ENCODE data around the gene TBX6. TPM values are rescaled to one million over a fixed set of nuclear protein-coding genes. Genes with fewer than 3 reads are reported as not detected.

The TBX6 gene
- total and polyA plus RNA-seq, 10 of the 15 experiments (the other 5 are each of a cell fraction or from before 2014, with no cell fraction given): 0.08 to 0.90 (median 0.31) TPM; not detected in 2

DNA sequence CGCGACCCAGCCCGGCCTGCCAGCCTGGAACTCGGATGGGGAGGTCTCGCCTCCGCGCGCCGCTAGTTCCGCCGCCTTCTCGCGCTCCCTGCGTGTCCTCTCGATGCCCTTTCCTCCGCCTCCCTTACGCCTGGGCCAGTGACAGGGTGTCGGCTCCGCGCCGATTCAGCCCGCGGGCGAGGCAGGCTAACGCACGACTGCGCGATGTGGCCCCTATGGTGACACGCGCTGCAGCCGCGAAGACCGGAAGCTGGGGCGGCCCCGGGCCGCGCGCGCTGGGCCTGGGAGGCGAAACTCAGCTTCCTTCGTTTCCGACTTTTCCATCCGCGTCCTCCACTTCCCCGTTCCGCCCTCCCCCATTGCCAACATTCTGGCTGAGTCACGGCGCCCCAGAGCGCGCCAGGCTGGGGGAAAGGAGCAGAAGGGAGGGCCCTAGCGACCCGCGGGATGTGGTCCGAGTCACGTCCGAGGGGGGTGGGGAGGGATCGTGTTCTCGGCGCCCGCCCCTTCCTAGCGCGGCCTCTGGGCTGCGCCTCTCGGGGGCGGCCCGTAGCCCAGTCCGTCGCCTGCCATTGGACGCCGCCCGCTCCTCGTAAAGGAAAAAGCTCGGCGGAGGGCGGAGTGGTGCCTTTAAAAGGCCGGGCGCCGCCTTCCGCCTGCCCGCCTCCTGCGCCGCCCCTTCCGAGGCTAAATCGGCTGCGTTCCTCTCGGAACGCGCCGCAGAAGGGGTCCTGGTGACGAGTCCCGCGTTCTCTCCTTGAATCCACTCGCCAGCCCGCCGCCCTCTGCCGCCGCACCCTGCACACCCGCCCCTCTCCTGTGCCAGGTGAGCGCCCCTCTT lies 26.4 kb downstream of the TBX6 start, which contains the start of gene ALDOA (continued):
- TF ChIP-seq EED (IDR thresholded peaks at IDR 0.05; ENCODE audit: low read depth): peak; percentile 90
- TF ChIP-seq, protein P1, sequence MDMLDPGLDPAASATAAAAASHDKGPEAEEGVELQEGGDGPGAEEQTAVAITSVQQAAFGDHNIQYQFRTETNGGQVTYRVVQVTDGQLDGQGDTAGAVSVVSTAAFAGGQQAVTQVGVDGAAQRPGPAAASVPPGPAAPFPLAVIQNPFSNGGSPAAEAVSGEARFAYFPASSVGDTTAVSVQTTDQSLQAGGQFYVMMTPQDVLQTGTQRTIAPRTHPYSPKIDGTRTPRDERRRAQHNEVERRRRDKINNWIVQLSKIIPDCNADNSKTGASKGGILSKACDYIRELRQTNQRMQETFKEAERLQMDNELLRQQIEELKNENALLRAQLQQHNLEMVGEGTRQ (IDR thresholded peaks at IDR 0.05; ENCODE audit: borderline replicate concordance, low read depth, low read length): no peak
- TF ChIP-seq FOS (IDR thresholded peaks at IDR 0.05; ENCODE audit: borderline replicate concordance, extremely low read depth, insufficient read length): no peak
- peak; percentile 30; the same call in 1 of the 2 replicates for TF ChIP-seq SPI1 (IDR thresholded peaks at IDR 0.05; ENCODE audit: borderline replicate concordance, insufficient read depth, low read depth, low read length)
- TF ChIP-seq TCF12 (IDR thresholded peaks at IDR 0.05; ENCODE audit: low read depth, low read length): no peak
- no peak; the same call in 1 of the 2 replicates for TF ChIP-seq SMAD5 (IDR thresholded peaks at IDR 0.05; ENCODE audit: low read depth)
- TF ChIP-seq KDM1A (IDR thresholded peaks at IDR 0.05; ENCODE audit: borderline replicate concordance): no peak
- TF ChIP-seq ZSCAN29 (IDR thresholded peaks at IDR 0.05): no peak
- TF ChIP-seq, protein P2, sequence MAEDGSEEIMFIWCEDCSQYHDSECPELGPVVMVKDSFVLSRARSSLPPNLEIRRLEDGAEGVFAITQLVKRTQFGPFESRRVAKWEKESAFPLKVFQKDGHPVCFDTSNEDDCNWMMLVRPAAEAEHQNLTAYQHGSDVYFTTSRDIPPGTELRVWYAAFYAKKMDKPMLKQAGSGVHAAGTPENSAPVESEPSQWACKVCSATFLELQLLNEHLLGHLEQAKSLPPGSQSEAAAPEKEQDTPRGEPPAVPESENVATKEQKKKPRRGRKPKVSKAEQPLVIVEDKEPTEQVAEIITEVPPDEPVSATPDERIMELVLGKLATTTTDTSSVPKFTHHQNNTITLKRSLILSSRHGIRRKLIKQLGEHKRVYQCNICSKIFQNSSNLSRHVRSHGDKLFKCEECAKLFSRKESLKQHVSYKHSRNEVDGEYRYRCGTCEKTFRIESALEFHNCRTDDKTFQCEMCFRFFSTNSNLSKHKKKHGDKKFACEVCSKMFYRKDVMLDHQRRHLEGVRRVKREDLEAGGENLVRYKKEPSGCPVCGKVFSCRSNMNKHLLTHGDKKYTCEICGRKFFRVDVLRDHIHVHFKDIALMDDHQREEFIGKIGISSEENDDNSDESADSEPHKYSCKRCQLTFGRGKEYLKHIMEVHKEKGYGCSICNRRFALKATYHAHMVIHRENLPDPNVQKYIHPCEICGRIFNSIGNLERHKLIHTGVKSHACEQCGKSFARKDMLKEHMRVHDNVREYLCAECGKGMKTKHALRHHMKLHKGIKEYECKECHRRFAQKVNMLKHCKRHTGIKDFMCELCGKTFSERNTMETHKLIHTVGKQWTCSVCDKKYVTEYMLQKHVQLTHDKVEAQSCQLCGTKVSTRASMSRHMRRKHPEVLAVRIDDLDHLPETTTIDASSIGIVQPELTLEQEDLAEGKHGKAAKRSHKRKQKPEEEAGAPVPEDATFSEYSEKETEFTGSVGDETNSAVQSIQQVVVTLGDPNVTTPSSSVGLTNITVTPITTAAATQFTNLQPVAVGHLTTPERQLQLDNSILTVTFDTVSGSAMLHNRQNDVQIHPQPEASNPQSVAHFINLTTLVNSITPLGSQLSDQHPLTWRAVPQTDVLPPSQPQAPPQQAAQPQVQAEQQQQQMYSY (CRISPR knock-in tag; IDR thresholded peaks at IDR 0.05): no peak
- TF ChIP-seq RBBP5 (conservative IDR thresholded peaks at IDR 0.05): no peak
- TF ChIP-seq ASH2L (IDR thresholded peaks at IDR 0.05; ENCODE audit: borderline replicate concordance, low read depth): no peak
- TF ChIP-seq CHD4 (IDR thresholded peaks at IDR 0.05): no peak
- no peak for TF ChIP-seq ESRRA (IDR thresholded peaks at IDR 0.05; ENCODE audit: low read length)
- no peak for TF ChIP-seq MTA2 (IDR thresholded peaks at IDR 0.05; ENCODE audit: low read depth)
- TF ChIP-seq JUNB (IDR thresholded peaks at IDR 0.05): no peak
- TF ChIP-seq SREBF2 (IDR thresholded peaks at IDR 0.05; ENCODE audit: low read length): 0 out of 2 replicates have a peak, but pooled peaks have one; percentile 14
- no peak for TF ChIP-seq SIX5 (IDR thresholded peaks at IDR 0.05; ENCODE audit: low read depth, low read length, severe bottlenecking)

Data from GM12878 (cell line).